Measurements from ENCODE around the gene CALCR.

Gene CALCR

GRCh38 chr7:93442478-93443224 lies 131.9 kb downstream of the CALCR start:
- Histone ChIP-seq H3K9ac (ENCODE audit: insufficient read length) (no peak overlapping the region), H3K27ac (no peak overlapping the region), H3K9me3 (ENCODE audit: low read depth, low read length) (no peaks in the 10 kb centered on the region), H3K4me3 (no peak overlapping the region), H3K36me3 (ENCODE audit: insufficient read depth, low read length) (no peaks in the 10 kb centered on the region)
- TF ChIP-seq POLR2AphosphoS5 (IDR thresholded peaks at IDR 0.05; ENCODE audit: borderline replicate concordance, low read depth, low read length) (no peak), FOXP2 (optimal IDR thresholded peaks at IDR 0.05; ENCODE audit: control extremely low read depth, extremely low read length, insufficient read depth) (no peak), EZH2 (IDR thresholded peaks at IDR 0.05) (no peak)
- DNase-seq (ENCODE audit: low read depth, low spot score): no peak

GRCh38 chr7:93435791-93436190 lies 138.7 kb downstream of the CALCR start:
- Histone ChIP-seq H3K9ac (ENCODE audit: insufficient read length) (no peak overlapping the region), H3K27ac (no peak overlapping the region), H3K9me3 (ENCODE audit: low read depth, low read length) (no peaks in the 10 kb centered on the region), H3K36me3 (ENCODE audit: insufficient read depth, low read length) (no peaks in the 10 kb centered on the region), H3K4me3 (no peak overlapping the region)
- DNase-seq (ENCODE audit: low read depth, low spot score): no peak
- no peak for TF ChIP-seq POLR2AphosphoS5 (IDR thresholded peaks at IDR 0.05; ENCODE audit: borderline replicate concordance, low read depth, low read length)
- TF ChIP-seq EZH2 (IDR thresholded peaks at IDR 0.05): no peak
- no peak for TF ChIP-seq FOXP2 (optimal IDR thresholded peaks at IDR 0.05; ENCODE audit: control extremely low read depth, extremely low read length, insufficient read depth)

- Histone ChIP-seq H3K4me3 (no peak overlapping the region), H3K36me3 (ENCODE audit: insufficient read depth, low read length) (no peaks in the 10 kb centered on the region), H3K27ac (no peak overlapping the region), H3K9me3 (ENCODE audit: low read depth, low read length) (no peaks in the 10 kb centered on the region), H3K9ac (ENCODE audit: insufficient read length) (no peak overlapping the region)
- no peak for DNase-seq (ENCODE audit: low read depth, low spot score)
- TF ChIP-seq FOXP2 (optimal IDR thresholded peaks at IDR 0.05; ENCODE audit: control extremely low read depth, extremely low read length, insufficient read depth) (no peak), EZH2 (IDR thresholded peaks at IDR 0.05) (no peak), POLR2AphosphoS5 (IDR thresholded peaks at IDR 0.05; ENCODE audit: borderline replicate concordance, low read depth, low read length) (no peak)
Observed at GRCh38 chr7:93432130-93432529, 142.4 kb downstream of the CALCR start.

- Histone ChIP-seq H3K36me3 (ENCODE audit: insufficient read depth, low read length) (no peaks in the 10 kb centered on the region), H3K9me3 (ENCODE audit: low read depth, low read length) (no peaks in the 10 kb centered on the region), H3K4me3 (no peak overlapping the region), H3K27ac (no peak overlapping the region), H3K9ac (ENCODE audit: insufficient read length) (no peak overlapping the region)
- TF ChIP-seq POLR2AphosphoS5 (IDR thresholded peaks at IDR 0.05; ENCODE audit: borderline replicate concordance, low read depth, low read length): no peak
- TF ChIP-seq EZH2 (IDR thresholded peaks at IDR 0.05): no peak
- TF ChIP-seq FOXP2 (optimal IDR thresholded peaks at IDR 0.05; ENCODE audit: control extremely low read depth, extremely low read length, insufficient read depth): no peak
- no peak for DNase-seq (ENCODE audit: low read depth, low spot score)
Observed at GRCh38 chr7:93430917-93431588, 143.5 kb downstream of the CALCR start.

- no peak for TF ChIP-seq POLR2AphosphoS5 (IDR thresholded peaks at IDR 0.05; ENCODE audit: borderline replicate concordance, low read depth, low read length)
- TF ChIP-seq EZH2 (IDR thresholded peaks at IDR 0.05): no peak
- no peak for TF ChIP-seq FOXP2 (optimal IDR thresholded peaks at IDR 0.05; ENCODE audit: control extremely low read depth, extremely low read length, insufficient read depth)
- Histone ChIP-seq H3K9ac (ENCODE audit: insufficient read length) (no peak overlapping the region), H3K9me3 (ENCODE audit: low read depth, low read length) (no peaks in the 10 kb centered on the region), H3K36me3 (ENCODE audit: insufficient read depth, low read length) (no peaks in the 10 kb centered on the region), H3K4me3 (no peak overlapping the region), H3K27ac (no peak overlapping the region)
- DNase-seq (ENCODE audit: low read depth, low spot score): no peak
Observed at GRCh38 chr7:93429563-93429962, 145.0 kb downstream of the CALCR start.

GRCh38 chr7:93427107-93427506 lies 147.4 kb downstream of the CALCR start:
- no peak for DNase-seq (ENCODE audit: low read depth, low spot score)
- Histone ChIP-seq H3K9ac (ENCODE audit: insufficient read length) (no peak overlapping the region), H3K9me3 (ENCODE audit: low read depth, low read length) (no peaks in the 10 kb centered on the region), H3K36me3 (ENCODE audit: insufficient read depth, low read length) (no peaks in the 10 kb centered on the region), H3K27ac (no peak overlapping the region), H3K4me3 (no peak overlapping the region)
- TF ChIP-seq EZH2 (IDR thresholded peaks at IDR 0.05): no peak
- TF ChIP-seq POLR2AphosphoS5 (IDR thresholded peaks at IDR 0.05; ENCODE audit: borderline replicate concordance, low read depth, low read length): no peak
- TF ChIP-seq FOXP2 (optimal IDR thresholded peaks at IDR 0.05; ENCODE audit: control extremely low read depth, extremely low read length, insufficient read depth): no peak

GRCh38 chr7:93426155-93426696 lies 148.3 kb downstream of the CALCR start:
- TF ChIP-seq POLR2AphosphoS5 (IDR thresholded peaks at IDR 0.05; ENCODE audit: borderline replicate concordance, low read depth, low read length) (no peak), EZH2 (IDR thresholded peaks at IDR 0.05) (no peak), FOXP2 (optimal IDR thresholded peaks at IDR 0.05; ENCODE audit: control extremely low read depth, extremely low read length, insufficient read depth) (no peak)
- no peaks in the 10 kb centered on the region for H3K36me3 ChIP-seq (ENCODE audit: insufficient read depth, low read length)
- no peak overlapping the region for H3K9ac ChIP-seq (ENCODE audit: insufficient read length)
- DNase-seq (ENCODE audit: low read depth, low spot score): no peak
- H3K4me3 ChIP-seq: no peak overlapping the region
- no peaks in the 10 kb centered on the region for H3K9me3 ChIP-seq (ENCODE audit: low read depth, low read length)
- no peak overlapping the region for H3K27ac ChIP-seq

- TF ChIP-seq EZH2 (IDR thresholded peaks at IDR 0.05) (no peak), POLR2AphosphoS5 (IDR thresholded peaks at IDR 0.05; ENCODE audit: borderline replicate concordance, low read depth, low read length) (no peak), FOXP2 (optimal IDR thresholded peaks at IDR 0.05; ENCODE audit: control extremely low read depth, extremely low read length, insufficient read depth) (no peak)
- H3K27ac ChIP-seq: no peak overlapping the region
- no peaks in the 10 kb centered on the region for H3K36me3 ChIP-seq (ENCODE audit: insufficient read depth, low read length)
- H3K9me3 ChIP-seq (ENCODE audit: low read depth, low read length): no peaks in the 10 kb centered on the region
- no peak overlapping the region for H3K4me3 ChIP-seq
- H3K9ac ChIP-seq (ENCODE audit: insufficient read length): no peak overlapping the region
- DNase-seq (ENCODE audit: low read depth, low spot score): no peak
Observed at GRCh38 chr7:93414574-93414973, 159.9 kb downstream of the CALCR start.

Measured in SK-N-MC (cell line).